GM13977 (cell line): ENCODE results near the gene MRTFB.

Source experiments
- DNase-seq: peaks from one replicate; pipeline ENCODE4 v3.0.0; 2012; ENCODE audit warnings: low spot score
- CTCF ChIP-seq: IDR thresholded peaks from 2 replicates; pipeline ENCODE4 v1.5.1; 2012; ENCODE audit warnings: mild to moderate bottlenecking, control low read depth; ENCODE audit not compliant: insufficient read depth; ENCODE audit errors: extremely low read depth, missing control alignments
- in situ Hi-C: fragments of 300-500 bp; cut with MboI; formaldehyde crosslinking; loops from one replicate; pipeline ENCODE4 v1.12.0; 2022; ENCODE audit warnings: low sequenced_read_pairs, low pct_unique_long_range_greater_than_20kb, mixed read lengths, inconsistent platforms; ENCODE audit not compliant: unreplicated experiment

Gene MRTFB

DNA sequence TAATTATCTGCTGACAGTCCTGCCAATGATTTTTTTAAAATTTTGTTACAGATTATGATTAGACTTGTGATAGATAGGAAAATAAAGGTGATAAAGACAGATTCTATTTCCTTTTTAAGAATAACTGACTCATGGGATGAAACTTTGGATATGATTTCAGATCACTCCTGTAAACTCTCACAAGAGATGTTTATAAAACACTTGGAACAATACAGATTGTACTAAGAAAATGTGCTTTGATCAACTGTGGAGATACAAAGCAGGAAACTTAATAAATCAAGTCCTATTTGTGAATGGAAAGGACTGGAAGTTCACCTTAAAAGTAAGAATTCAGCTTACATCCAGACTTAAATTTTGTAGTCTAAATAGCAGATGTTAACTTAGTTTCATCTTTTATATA lies 21.4 kb downstream of the MRTFB start:
- TF ChIP-seq CTCF: no peak

DNA sequence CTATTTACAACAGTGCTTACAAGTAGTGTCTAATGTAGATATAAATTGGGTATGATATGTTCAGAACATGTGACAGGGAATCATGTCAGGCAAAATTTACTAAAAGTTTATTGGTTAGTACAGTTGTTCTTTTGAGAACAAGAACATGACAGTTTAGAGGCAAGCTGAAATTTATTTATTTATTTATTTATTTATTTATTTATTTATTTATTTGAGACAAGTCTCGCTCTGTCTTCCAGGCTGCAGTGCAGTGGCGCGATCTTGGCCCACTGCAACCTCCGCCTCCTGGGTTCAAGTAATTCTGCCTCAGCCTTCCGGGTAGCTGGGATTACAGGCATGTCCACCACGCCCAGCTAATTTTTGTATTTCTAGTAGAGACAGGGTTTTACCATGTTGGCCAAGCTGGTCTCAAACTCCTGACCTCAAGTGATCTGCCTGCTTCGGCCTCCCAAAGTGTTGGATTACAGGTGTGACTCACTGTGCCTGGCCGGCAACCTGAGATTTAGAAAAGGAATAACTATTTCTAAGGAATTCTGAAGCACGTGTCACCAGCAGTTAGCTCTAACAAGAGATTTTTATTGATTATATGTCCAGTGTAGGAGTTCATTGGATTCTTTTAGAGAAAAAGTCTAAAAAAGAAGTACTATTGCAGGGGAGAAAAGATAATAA lies 24.9 kb downstream of the MRTFB start:
- in situ Hi-C loops: no loop called here
- TF ChIP-seq CTCF: no peak

More for the DNA sequence above, 21.4 kb downstream of the MRTFB start:
- DNase-seq: no peak
- in situ Hi-C loops: no loop called here

DNA sequence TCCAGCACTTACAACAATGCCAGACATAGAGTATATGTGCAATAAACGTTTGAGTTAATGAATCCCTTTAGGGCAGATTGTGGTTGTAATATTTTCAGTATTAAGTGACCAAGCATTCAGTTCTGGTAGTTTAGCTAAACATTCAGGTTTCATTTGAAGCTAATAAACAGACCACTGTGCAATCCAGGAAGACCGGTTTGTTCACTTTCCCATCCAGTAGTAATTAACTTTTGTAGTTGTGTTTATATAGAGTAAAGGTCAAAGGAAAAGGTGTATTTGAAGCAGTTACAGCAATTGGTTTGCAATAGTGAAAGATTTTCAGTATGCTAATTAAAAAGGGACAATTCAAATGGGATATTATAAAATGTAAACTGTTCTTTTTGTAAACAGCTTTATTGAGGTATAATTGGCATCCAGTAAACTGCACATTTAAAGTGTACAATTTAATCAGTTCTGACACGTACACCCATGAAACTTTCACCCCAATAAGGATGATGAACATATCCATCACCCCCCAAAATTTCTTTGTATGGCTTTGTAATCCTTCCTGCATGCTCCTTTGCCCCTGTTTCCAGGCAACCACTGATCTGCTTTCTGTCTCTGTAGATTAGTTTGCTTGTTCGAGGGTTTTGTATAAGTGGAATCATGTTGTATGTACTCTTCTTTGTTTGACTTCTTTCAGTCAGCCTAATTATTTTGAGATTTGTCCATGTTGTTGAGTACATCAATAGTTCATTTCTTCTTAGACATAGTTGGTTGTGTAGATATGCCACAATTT lies 26.3 kb downstream of the MRTFB start:
- in situ Hi-C loops: no loop called here
- no peak for TF ChIP-seq CTCF
- no peak for DNase-seq

More for the DNA sequence above, 24.9 kb downstream of the MRTFB start:
- DNase-seq: no peak

- no peak for DNase-seq
- in situ Hi-C loops: no loop called here
- TF ChIP-seq CTCF: no peak
Observed at GRCh38 chr16:14098081-14098480, 27.0 kb downstream of the MRTFB start.

- no peak for TF ChIP-seq CTCF
- DNase-seq: no peak
- in situ Hi-C loops: no loop called here
Observed at GRCh38 chr16:14100825-14101224, 29.7 kb downstream of the MRTFB start.

GRCh38 chr16:14101415-14101814 lies 30.3 kb downstream of the MRTFB start:
- in situ Hi-C loops: no loop called here
- no peak for TF ChIP-seq CTCF
- peak; percentile 29 for DNase-seq
